Gastroesophageal sphincter (tissue), 4 donors: Measurements from ENCODE around the gene PARP16. TPM values are rescaled to one million over a fixed set of nuclear protein-coding genes. Genes with fewer than 3 reads are reported as not detected.

Source experiments
- ATAC-seq: fragments of 150-250 bp; one replicate; pipeline ENCODE4 v1.9.1; 2016; ENCODE audit warnings: mild to moderate bottlenecking, moderate library complexity
- H3K27ac ChIP-seq, 4 donors: fragments of 200-600 bp; sonication (generic) in 3 of 4; 1 replicate in 3 of 4; 2 replicates in 1 of 4; pipeline ENCODE4 v1.5.1; 2016 to 2019
- H3K27me3 ChIP-seq: fragments of 200-600 bp; sonication (generic); one replicate; pipeline ENCODE4 v1.5.1; 2019
- H3K36me3 ChIP-seq, 2 donors: fragments of 200-600 bp; sonication (generic); one replicate each; pipeline ENCODE4 v1.5.1; 2019; ENCODE audit warnings: control low read depth in 1 of 2
- H3K4me1 ChIP-seq, 3 donors: fragments of 200-600 bp; sonication (generic); 1 replicate in 2 of 3; 2 replicates in 1 of 3; pipeline ENCODE4 v1.5.1; 2016 to 2019; ENCODE audit warnings: control low read depth in 2 of 3
- H3K4me3 ChIP-seq, 2 donors: fragments of 200-600 bp; sonication (generic); one replicate each; pipeline ENCODE4 v1.5.1; 2019; ENCODE audit warnings: mild to moderate bottlenecking in 1 of 2, moderate library complexity in 1 of 2
- H3K9me3 ChIP-seq, 3 donors: fragments of 200-600 bp; sonication (generic); one replicate each; pipeline ENCODE4 v1.5.1; 2017 to 2019; ENCODE audit warnings: control low read depth in 2 of 3
- CTCF ChIP-seq, 4 experiments: fragments of 200-600 bp in 2 of 4; fragments of 450-650 bp in 2 of 4; sonication (generic) in 1 of 4; IDR thresholded peaks; one replicate each; pipeline ENCODE4 v1.5.1; 2017 to 2019; ENCODE audit warnings: antibody characterized with exemption in 4 of 4, mild to moderate bottlenecking in 2 of 4, moderate library complexity in 2 of 4
- EP300 ChIP-seq: sonication (generic); formaldehyde crosslinking; IDR thresholded peaks from one replicate; pipeline ENCODE4 v1.6.1; 2017; ENCODE audit warnings: antibody characterized with exemption, mild to moderate bottlenecking
- POLR2A ChIP-seq, 2 donors: fragments of 450-650 bp; IDR thresholded peaks; one replicate each; pipeline ENCODE4 v1.6.1; 2017; ENCODE audit warnings: antibody characterized with exemption in 2 of 2, mild to moderate bottlenecking in 2 of 2, moderate library complexity in 1 of 2
- POLR2AphosphoS5 ChIP-seq: sonication (generic); formaldehyde crosslinking; IDR thresholded peaks from one replicate; pipeline ENCODE4 v1.6.1; 2017; ENCODE audit warnings: antibody characterized with exemption
- WGBS, 2 donors: methylation state at CpG; one replicate each; pipeline ENCODE4 v1.1.5; 2018; ENCODE audit warnings: low coverage in 1 of 2; 5-methylcytosine and 5-hydroxymethylcytosine counted together
- total RNA-seq, 4 donors: library from RNA; depleted of rRNA; stranded (reverse); fragments of >200 nt; gene quantifications; one replicate each; pipeline ENCODE4 v1.1.0, GENCODE V29; 2016

Gene PARP16
- total RNA-seq, 4 donors from 2014 or later = 10.1 to 21.7 (median 14.1) TPM

GRCh38 chr15:65311760-65312159 is 25.1 kb upstream of the PARP16 start:
- ATAC-seq = no peak
- WGBS, 2 donors = 60 to 73% methylated on average over 1 to 2 of the region's 3 CpGs

DNA sequence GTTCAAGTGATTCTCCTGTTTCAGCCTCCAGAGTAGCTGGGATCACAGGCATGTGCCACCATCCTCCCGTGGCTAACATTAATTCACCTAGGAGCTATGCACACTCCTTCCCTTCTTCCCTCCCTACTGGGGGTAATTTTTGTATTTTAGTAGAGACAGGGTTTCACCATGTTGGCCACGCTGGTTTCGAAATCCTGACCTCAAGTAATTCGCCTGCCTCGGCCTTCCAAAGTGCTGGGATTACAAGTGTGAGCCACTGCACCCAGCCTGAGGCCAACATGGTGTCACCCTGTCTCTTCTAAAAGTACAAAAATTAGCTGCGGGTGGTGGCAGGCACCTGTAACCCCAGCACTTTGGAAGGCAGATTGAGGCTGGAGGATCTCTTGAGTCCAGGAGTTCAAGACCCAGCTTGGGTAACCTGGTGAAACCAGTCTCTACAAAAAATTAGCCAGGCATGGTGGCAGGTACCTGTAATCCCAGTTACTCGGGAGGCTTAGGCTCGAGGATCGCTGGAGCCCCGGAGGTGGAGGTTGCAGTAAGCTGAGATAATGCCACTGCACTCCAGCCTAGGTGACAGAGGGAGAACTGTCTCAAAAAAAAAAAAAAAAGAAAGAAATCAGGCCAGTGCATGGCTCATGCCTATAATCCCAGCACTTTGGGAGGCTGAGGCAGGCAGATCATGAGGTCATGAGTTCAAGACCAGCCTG is 23.9 kb upstream of the PARP16 start:
- Histone ChIP-seq H3K4me1 (peaks cover 0 to 6% (median 0%) of the 10 kb centered on the region in 3 donors), H3K36me3 (no peaks in the 10 kb centered on the region), H3K9me3 (no peaks in the 10 kb centered on the region), H3K27ac (no peak overlapping the region), H3K4me3 (no peak overlapping the region), H3K27me3 (peaks cover 4% of the 10 kb centered on the region)
- 94% methylated on average over 5 to 9 of the region's 10 CpGs for WGBS, 2 donors
- ATAC-seq = no peak
- TF ChIP-seq CTCF (IDR thresholded peaks at IDR 0.05) (no peak), POLR2A (IDR thresholded peaks at IDR 0.05) (no peak), EP300 (no peak), POLR2AphosphoS5 (no peak)

More at GRCh38 chr15:65311760-65312159, 25.1 kb upstream of the PARP16 start:
- Histone ChIP-seq H3K9me3 (no peaks in the 10 kb centered on the region), H3K27me3 (peaks cover 4% of the 10 kb centered on the region), H3K27ac (no peak overlapping the region), H3K36me3 (no peaks in the 10 kb centered on the region), H3K4me1 (no peaks in the 10 kb centered on the region), H3K4me3 (no peak overlapping the region)
- TF ChIP-seq CTCF (IDR thresholded peaks at IDR 0.05) (no peak), POLR2AphosphoS5 (no peak), EP300 (no peak)

DNA sequence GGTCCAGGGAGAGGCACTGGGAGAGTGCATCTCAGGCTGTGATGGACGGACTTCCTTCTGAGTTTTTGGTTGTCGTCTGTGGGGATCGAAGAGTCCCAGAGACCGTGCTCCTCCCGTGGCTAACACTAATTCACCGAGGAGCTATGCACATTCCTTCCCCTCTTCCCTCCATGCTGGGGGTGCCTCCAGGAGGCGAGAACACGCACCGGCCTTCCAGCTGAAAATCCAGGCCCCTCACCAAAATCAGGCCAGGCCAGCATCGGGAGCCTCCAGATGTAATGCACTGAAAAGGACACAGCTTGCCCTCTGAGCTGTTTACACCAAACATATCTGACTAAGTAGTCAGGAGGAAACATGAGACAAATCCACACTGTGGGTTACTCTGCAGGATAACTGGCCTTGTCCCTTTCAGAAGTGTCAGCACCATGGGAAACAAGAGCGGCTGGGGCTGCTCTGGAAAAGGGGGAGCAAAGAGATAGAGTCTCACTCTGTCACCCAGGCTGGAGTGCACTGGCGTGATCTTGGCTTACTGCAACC is 23.3 kb upstream of the PARP16 start:
- TF ChIP-seq POLR2A (IDR thresholded peaks at IDR 0.05) = no peak
- TF ChIP-seq POLR2AphosphoS5 = no peak
- TF ChIP-seq EP300 = no peak
- no peak for TF ChIP-seq CTCF (IDR thresholded peaks at IDR 0.05)
- no peak overlapping the region for H3K4me3 ChIP-seq
- H3K36me3 ChIP-seq = no peaks in the 10 kb centered on the region
- H3K9me3 ChIP-seq = no peaks in the 10 kb centered on the region
- 47 to 82% methylated on average over 3 to 5 of the region's 12 CpGs for WGBS, 2 donors
- peaks cover 0 to 13% (median 0%) of the 10 kb centered on the region in 3 donors for H3K4me1 ChIP-seq
- H3K27me3 ChIP-seq = no peaks in the 10 kb centered on the region
- no peak for ATAC-seq
- H3K27ac ChIP-seq = no peak overlapping the region

DNA sequence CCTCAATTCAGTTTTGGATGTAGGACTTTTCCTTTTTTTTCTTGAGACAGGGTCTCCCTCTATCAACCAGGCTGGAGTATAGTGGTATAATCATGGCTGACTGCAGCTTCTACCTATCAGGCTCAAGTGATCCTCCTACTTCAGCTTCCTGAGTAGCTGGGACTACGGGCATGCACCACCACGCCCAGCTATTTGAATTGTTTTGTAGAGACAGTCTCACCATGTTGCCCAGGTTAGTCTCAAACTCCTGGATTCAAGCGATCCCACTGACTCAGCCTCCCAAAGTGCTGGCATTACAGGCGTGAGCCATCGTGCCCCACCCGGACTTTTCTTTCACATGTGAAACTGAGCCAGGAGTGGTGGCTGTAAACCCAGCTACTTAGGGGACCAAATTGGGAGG is 21.3 kb upstream of the PARP16 start:
- Histone ChIP-seq H3K27me3 (no peaks in the 10 kb centered on the region), H3K4me3 (no peak overlapping the region), H3K9me3 (no peaks in the 10 kb centered on the region), H3K36me3 (no peaks in the 10 kb centered on the region), H3K4me1 (peaks cover 0 to 24% (median 6%) of the 10 kb centered on the region in 3 donors), H3K27ac (no peak overlapping the region)
- ATAC-seq = no peak
- WGBS, 2 donors = 80% methylated on average over 4 of the region's 6 CpGs; no CpG with 5 or more reads in 1 of the 2 donors
- TF ChIP-seq POLR2AphosphoS5 = no peak
- no peak for TF ChIP-seq EP300
- TF ChIP-seq POLR2A (IDR thresholded peaks at IDR 0.05) = no peak
- no peak for TF ChIP-seq CTCF (IDR thresholded peaks at IDR 0.05)

- H3K36me3 ChIP-seq = no peaks in the 10 kb centered on the region
- TF ChIP-seq CTCF (IDR thresholded peaks at IDR 0.05) (no peak), EP300 (no peak), POLR2AphosphoS5 (no peak), POLR2A (IDR thresholded peaks at IDR 0.05) (no peak)
- no peak for ATAC-seq
- H3K27me3 ChIP-seq = no peaks in the 10 kb centered on the region
- H3K4me1 ChIP-seq = peaks cover 0 to 25% (median 6%) of the 10 kb centered on the region in 3 donors
- no peak overlapping the region for H3K27ac ChIP-seq
- H3K4me3 ChIP-seq = no peak overlapping the region
- H3K9me3 ChIP-seq = no peaks in the 10 kb centered on the region
These were observed 19.9 kb upstream of the PARP16 start for GRCh38 chr15:65306551-65306950.
